Prostate gland (tissue), 2 donors: ENCODE measurements around the gene SPATS2.

Experiments used
- POLR2A ChIP-seq: fragments of 450-650 bp; IDR thresholded peaks from one replicate; pipeline ENCODE4 v1.6.1; 2016; ENCODE audit warnings: antibody characterized with exemption, mild to moderate bottlenecking
- TF ChIP-seq, protein P1 (sequence below), 4 experiments: fragments of 200-600 bp in 2 of 4; fragments of 450-650 bp in 2 of 4; sonication (generic) in 2 of 4; IDR thresholded peaks; 1 replicate in 3 of 4; 2 replicates in 1 of 4; pipeline ENCODE4 v1.5.1; 2016 to 2019; ENCODE audit warnings: antibody characterized with exemption in 4 of 4, mild to moderate bottlenecking in 2 of 4, moderate library complexity in 2 of 4

DNA sequence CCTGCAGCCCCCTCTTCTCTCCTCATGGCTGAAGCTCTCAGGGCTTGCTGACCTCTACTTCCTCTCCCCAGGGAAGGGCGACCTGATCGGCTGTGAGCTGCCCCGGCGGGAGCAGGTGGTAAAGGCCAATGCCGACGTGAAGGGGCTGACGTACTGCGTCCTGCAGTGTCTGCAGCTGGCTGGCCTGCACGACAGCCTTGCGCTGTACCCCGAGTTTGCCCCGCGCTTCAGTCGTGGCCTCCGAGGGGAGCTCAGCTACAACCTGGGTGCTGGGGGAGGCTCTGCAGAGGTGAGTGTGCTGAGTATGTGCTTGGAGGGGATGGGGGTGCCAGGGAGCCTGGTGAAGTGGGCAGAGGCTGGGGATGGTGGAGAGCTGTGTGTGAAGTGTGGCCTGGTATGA, 187.0 kb downstream of the SPATS2 start:
- TF ChIP-seq, protein P1, sequence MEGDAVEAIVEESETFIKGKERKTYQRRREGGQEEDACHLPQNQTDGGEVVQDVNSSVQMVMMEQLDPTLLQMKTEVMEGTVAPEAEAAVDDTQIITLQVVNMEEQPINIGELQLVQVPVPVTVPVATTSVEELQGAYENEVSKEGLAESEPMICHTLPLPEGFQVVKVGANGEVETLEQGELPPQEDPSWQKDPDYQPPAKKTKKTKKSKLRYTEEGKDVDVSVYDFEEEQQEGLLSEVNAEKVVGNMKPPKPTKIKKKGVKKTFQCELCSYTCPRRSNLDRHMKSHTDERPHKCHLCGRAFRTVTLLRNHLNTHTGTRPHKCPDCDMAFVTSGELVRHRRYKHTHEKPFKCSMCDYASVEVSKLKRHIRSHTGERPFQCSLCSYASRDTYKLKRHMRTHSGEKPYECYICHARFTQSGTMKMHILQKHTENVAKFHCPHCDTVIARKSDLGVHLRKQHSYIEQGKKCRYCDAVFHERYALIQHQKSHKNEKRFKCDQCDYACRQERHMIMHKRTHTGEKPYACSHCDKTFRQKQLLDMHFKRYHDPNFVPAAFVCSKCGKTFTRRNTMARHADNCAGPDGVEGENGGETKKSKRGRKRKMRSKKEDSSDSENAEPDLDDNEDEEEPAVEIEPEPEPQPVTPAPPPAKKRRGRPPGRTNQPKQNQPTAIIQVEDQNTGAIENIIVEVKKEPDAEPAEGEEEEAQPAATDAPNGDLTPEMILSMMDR (IDR thresholded peaks at IDR 0.05), result no peak
- no peak for TF ChIP-seq POLR2A
